Stimulated activated CD4-positive, alpha-beta T cell treated with anti-CD3 and anti-CD28 coated beads, Interleukin-15, amount 100 ng/mL, for 48 hours (primary cell): ENCODE measurements around the gene RETN.

Experiments used
- DNase-seq, 2 donors: peaks; one replicate each; pipeline ENCODE4 v3.0.0-alpha.2; 2020; ENCODE audit warnings: low read depth in 2 of 2

The RETN gene

GRCh38 chr19:7637374-7638256 is 31.2 kb upstream of the RETN start:
- DNase-seq, result no peak

GRCh38 chr19:7638802-7639465 is 29.9 kb upstream of the RETN start:
- no peak for DNase-seq

DNA sequence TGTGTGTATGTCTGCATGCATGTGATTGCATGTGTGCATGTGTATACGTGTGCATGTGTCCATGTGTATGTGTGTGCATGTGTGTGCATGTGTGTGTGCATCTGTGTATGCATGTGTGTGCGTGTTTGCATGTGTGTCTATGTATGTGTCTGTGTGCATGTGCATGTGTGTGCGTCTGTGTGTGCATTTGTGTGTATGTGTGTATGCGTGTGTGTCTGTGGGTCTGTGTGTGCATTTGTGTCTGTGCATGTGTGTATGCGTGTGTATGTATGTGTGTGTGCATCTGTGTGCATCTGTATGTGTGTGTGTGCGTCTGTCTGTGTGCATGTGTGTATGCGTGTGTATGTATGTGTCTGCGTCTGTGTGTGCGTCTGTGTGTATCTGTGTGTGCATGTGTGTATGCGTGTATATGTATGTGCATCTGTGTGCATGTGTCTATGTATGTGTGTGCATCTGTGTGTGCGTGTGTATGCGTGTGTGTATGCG is 28.9 kb upstream of the RETN start:
- DNase-seq, result no peak

DNA sequence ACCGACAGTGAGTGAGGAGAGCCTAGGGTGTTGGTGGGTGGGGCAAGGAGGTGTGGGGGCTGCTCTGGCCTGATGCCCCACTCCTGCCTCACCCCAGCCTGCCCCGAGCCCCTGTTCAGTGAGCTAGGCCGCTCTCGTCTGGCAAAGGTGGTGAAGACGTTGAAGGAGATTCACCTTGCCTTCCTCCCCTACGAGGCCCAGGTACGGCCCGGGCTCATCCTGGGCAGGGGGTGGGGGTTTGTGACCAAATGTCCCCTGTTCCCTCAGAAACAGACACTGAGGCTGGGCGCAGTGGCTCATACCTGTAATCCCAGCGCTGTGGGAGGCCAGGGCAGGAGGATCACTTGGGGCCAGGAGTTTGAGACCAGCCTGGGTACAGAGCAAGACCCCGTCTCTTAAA is 28.0 kb upstream of the RETN start:
- DNase-seq, result no peak

- DNase-seq, result no peak
Observed at GRCh38 chr19:7641290-7642276, 27.3 kb upstream of the RETN start.

GRCh38 chr19:7642295-7643030 is 26.4 kb upstream of the RETN start:
- no peak for DNase-seq

DNA sequence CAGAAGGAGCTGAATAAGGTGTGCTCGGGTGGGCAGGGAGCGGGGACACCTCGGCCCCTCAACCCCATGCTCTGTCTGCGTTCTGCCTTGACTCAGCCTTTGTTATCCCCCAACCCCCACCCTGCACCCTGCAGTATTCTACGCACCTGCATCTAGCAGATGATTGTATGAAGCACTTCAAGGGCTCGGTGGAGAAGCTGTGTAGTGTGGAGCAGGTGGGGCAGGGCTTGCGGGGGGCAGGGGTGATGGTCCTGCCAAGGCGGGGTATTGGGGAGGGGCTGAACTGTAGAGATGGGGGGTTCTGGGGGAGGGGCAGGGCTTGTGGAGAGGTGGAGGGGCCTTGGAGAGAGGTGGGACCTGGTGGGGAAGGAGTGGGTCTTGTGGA is 25.8 kb upstream of the RETN start:
- DNase-seq, result no peak

- peak in 1 of 2 donors; percentile 27 for DNase-seq
Observed at GRCh38 chr19:7643629-7644549, 25.0 kb upstream of the RETN start.

- DNase-seq, result no peak
Observed at GRCh38 chr19:7644550-7644877, 24.3 kb upstream of the RETN start.

DNA sequence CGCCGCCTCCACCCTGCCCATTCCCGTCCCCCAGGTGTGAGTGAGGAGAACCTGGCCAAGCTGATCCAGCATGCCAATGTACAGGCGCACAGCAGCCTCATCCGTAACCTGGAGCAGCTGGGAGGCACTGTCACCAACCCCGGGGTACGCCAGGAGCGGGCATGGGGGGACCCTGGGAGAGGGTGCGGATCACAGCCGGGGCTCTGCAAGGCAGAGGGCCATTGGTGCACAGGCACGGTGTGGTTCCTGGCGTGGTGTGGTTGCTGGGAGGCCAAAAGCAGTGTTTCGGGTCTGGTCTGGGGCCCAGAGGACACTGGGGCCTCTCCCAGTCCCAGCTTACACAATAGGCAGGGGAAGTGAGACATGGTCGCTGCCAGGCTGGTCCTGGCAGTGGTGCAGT is 23.7 kb upstream of the RETN start:
- DNase-seq, result no peak

DNA sequence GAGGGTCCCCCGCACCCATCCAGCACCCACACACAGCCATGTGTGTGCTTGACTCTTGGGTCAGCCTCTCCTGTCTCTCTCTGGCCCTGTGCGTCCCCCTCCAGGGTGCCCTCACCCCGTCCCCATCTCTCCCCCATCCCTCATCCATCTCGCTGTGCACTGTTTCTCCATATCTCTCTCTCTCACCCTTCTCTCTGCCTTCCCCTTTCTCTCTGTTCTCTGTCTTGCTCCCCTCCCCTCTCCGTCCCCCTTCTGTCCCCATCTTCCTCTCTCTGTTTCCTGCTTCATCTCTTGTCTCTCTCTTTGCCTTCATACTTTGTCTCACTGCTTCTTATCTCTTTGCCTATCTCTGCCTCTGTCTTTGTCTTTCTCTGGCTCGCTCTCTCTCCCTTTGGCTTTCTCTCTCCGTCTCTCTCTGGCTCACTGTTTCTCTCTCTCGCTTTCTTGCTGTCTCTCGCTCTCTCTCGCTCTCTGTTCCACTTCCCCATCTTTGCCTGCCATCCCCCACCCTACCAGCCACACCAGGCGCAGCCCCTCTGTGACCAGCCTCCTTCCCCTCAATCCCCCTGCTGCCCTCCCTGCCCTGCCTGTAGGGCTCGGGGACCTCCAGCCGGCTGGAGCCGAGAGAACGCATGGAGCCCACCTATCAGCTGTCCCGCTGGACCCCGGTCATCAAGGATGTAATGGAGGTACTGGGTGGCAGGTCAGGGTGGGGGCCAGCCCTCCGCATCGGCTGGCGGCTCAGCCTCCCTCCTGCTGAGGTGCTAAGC is 23.0 kb upstream of the RETN start:
- no peak for DNase-seq

GRCh38 chr19:7646426-7646700 is 22.5 kb upstream of the RETN start:
- DNase-seq, result no peak

GRCh38 chr19:7647156-7647555 is 21.7 kb upstream of the RETN start:
- DNase-seq, result no peak

DNA sequence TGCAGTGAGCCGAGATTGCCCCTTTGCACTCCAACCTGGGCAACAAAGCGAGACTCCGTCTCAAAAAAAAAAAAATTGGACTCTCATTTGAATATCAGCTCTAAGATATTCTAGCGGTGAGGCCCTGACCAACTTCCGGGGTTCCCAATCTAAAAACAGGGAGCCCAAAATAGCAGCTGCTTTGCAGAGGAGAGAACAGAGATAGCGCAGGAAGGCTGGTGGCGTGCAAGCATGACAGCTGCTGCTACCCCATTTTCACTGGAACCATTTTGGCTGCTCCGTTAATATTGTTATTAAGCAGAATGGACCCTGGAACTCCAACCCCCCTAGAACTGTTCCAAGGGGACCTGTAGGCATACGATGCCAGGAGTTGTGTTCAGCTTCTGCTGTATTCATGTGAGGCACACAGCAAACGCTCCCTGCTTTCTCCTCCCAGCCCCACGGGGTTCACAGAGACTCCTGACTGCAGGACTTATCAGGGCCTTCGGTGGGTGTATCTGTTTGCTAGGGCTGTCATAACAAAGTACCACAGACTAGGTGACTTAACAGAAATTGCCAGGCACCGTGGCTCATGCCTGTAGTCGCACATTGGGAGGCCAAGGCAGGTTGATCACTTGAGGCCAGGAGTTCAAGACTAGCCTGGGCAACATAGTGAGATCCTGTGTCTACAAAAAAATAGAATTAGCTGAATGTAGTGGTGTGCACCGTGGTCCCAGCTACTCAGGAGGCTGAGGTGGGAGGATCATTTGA is 20.4 kb upstream of the RETN start:
- DNase-seq, result no peak

DNA sequence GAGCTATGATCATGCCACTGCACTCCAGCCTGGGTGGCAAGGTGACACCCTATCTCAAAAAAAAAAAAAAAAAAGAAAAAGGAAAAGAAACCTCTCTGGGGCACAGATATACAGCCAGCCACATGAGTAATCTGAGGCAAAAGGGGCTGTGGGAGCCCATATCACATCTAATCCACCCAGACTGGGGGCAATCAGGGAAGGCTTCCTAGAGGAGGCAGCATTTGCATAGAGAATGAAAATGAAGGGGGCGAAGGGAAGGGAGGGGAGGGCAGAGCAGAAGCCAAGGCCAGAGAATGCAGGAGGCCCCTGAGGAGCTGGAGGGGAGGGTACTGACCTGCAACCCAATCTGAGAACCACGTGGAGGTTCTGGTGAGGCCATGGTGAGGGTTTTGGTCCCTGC is 18.7 kb upstream of the RETN start:
- no peak for DNase-seq

- DNase-seq, result peak; percentile 70 to 76
Observed at GRCh38 chr19:7652061-7652641, 16.7 kb upstream of the RETN start.

DNA sequence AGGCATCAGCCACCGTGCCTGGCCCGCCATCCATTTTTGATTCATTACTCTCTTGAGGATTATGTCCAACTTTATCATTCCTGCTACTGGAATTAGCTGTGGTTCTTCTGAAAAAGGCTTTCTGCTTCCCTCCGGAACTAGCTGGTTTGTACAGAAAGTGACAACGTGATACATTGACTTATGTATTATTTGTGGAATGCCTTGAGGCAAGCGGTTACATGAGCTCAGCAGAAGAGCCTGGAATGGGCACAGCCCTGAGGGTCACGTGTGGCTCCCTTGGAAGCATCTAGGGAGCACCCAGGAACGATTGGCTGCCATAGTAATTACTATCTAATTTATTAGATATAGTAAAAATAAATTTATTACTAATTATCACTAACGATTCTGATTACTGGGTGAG is 14.4 kb upstream of the RETN start:
- no peak for DNase-seq

- DNase-seq, result no peak
Observed at GRCh38 chr19:7655581-7655980, 13.3 kb upstream of the RETN start.
